Pulmonary artery endothelial cell (primary cell): ENCODE results near the gene TAF1. TPM values are rescaled to one million over a fixed set of nuclear protein-coding genes. Genes with fewer than 3 reads are reported as not detected.
"Not testable (repeated sequence)": the region's sequence is repeated elsewhere in the genome, so short reads cannot be mapped to it uniquely, and the experiment has no call there.

ENCODE experiments used
- DNase-seq: peaks from one replicate; pipeline ENCODE4 v3.0.0-alpha.2; 2011; ENCODE audit warnings: low read depth, low spot score
- total RNA-seq: library from RNA; depleted of rRNA; stranded (reverse); fragments of >200 nt; gene quantifications from 2 replicates; pipeline ENCODE4 v1.2.3, GENCODE V29; 2014

TAF1 gene
- total RNA-seq, 1 donor from 2014 or later, result 37.2 TPM

- DNase-seq, result no peak
Measured at GRCh38 chrX:71504346-71504745, 138.2 kb downstream of the TAF1 start.

GRCh38 chrX:71509289-71509688 lies 143.1 kb downstream of the TAF1 start:
- no peak for DNase-seq

GRCh38 chrX:71510161-71510560 lies 144.0 kb downstream of the TAF1 start:
- DNase-seq, result no peak

- not testable (repeated sequence) for DNase-seq
Measured at GRCh38 chrX:71513731-71514130, 147.6 kb downstream of the TAF1 start.

GRCh38 chrX:71514367-71515037 lies 148.3 kb downstream of the TAF1 start:
- DNase-seq, result no peak

GRCh38 chrX:71515038-71515396 lies 148.9 kb downstream of the TAF1 start:
- DNase-seq, result no peak

Other genes with a start within 250 kb of the TAF1 start
- 18.3 and 27.8 TPM in 2 replicates for gene MED12, start 247.8 kb upstream of the TAF1 start, total RNA-seq
- 0.04 and 0.13 TPM in 2 replicates for gene NLGN3, start 221.5 kb upstream of the TAF1 start, total RNA-seq
- gene GJB1, start 143.1 kb upstream of the TAF1 start, total RNA-seq, result not detected in 2 replicates
- 11.7 and 12.8 TPM in 2 replicates for gene ZMYM3, start 112.2 kb upstream of the TAF1 start, total RNA-seq
- gene NONO, start 82.7 kb upstream of the TAF1 start, total RNA-seq, result 488 and 525 TPM in 2 replicates
- 0.46 and 1.4 TPM in 2 replicates for gene ITGB1BP2, start 64.6 kb upstream of the TAF1 start, total RNA-seq
- gene OGT, start 166.7 kb downstream of the TAF1 start, total RNA-seq, result 86.6 and 115 TPM in 2 replicates
- gene GCNA, start 212.1 kb downstream of the TAF1 start, total RNA-seq, result 0.59 and 2.3 TPM in 2 replicates